Stimulated activated CD8-positive, alpha-beta memory T cell treated with anti-CD3 and anti-CD28 coated beads, Interleukin-2, amount 100 ng/mL, for 48 hours (primary cell): ENCODE results near the gene KLHL41.
A peak's percentile ranks its signal among the peaks of the same experiment; 100 is the strongest.

Experiments
- DNase-seq, 2 donors: peaks; one replicate each; pipeline ENCODE4 v3.0.0-alpha.2; 2020; ENCODE audit warnings: low read depth in 2 of 2

The KLHL41 gene

DNA sequence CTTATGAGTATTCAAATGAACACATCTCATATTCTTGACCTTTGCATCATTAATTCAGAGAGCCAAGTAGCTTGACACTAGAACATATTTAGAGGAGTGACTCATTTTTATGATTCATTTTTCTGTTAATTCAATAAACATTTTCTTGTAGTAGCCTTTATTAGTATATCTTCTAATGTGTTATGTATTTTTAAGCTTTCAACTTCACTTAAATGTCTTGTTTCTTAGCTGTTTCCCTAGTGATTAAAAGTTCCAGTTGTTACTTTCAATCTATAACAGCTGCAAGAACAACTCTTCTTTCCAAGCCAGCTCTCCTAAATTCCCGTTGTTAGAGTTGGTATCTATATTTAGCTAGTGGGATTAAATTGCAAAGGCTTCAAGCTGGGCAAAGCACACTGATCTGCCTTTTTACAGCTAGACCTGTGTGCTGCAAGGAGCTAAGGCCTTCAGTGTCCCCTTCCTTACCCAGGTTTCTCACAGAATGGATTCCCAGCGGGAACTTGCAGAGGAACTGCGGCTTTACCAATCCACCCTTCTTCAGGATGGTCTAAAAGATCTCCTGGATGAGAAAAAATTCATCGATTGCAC lies at the start of gene KLHL41:
KLHL41 (plus strand) TSS at position 405 of the 588 bp plus-strand sequence; CDS start at position 482, 77 bp downstream.
- no peak for DNase-seq

DNA sequence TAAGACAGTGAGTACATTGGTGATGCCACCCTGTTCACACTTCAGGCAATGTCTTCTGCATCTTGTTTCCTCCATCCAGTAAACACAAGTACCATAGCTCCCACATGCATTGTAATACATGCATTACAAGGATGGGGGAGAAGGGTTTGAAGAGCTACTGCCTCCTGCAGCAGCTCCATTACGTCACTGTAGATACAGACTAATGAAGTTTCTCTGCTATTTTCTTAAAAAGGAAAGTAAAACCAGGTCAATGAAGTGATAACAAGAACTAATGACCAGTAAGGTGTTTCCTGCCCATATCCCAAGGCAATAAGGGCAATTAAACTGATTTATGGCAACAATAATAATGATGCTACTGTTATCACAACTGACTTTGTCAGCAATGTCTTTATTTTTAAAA lies 48.4 kb upstream of the KLHL41 start:
- no peak for DNase-seq

DNA sequence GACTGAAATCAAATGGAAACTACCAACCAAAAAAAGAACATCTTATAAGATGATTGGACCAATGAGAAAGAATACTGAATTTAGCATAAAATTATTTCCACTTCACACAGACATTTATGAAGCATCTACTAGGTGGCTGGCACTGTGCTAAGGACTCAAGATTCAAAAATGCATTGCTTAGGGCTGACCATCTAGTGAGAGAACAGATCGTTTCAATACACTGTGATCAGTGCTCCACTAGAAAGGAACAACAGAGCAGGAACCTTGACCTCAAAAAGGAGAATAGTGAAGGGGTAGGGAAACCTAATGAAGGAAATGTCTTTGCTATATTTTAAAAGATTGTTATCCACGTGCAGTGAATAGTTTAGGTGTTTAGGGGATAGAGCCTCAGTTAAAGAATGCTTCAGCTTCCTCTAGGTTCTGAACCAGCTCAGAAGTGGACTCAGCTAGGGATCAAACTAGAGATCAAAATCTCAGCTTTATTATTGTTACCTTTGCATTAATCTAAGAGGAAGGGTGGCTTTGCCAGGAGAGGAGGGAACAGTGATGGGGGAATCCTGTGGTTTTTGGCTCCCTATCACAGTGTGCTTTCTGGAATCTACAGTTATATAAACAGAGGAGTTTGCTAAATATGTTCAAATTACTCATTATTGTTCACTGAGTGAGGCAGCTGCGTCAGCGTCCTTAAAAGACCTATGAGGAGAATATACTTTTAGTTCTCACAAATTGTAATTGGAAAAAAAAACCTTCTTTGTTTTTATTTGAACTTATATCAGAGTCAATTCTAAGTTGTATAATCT lies 46.4 kb upstream of the KLHL41 start:
- DNase-seq, result no peak

DNA sequence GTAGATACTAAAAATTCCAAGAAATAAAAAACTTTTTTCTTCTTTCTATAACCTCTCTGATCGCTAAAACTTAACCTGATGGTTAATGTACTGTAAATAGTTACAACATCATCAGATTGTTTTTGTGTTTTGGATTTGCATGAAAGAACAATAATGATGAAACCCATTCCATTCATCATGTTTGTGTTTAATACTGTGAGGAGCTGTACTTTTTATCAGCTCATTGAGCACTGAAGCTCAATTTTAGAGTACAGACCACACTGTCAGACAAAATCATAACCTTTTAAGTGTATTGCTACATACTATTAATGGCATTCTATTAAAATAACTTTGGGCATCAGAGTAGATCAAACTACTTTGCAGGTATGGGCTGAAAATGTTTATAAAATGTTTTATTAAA lies 45.0 kb upstream of the KLHL41 start:
- no peak for DNase-seq

DNA sequence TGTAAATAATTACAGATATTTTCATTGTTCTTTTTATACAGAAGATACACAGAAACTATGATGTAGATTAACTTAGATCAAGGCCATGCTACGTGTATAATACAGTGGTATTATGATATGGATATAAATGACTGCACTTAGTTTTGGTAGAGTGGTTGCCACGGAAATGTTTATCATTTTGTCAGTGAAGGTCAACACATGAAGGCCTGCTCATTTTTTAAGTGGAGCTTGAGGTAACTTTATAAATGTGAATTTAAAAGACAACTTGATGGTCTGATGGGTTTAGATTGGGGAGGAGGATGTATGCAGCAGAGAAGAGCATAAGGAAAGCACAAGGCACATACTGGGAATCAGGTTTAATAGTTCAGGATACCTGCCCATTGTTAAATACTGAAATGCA lies 44.6 kb upstream of the KLHL41 start:
- no peak for DNase-seq

DNA sequence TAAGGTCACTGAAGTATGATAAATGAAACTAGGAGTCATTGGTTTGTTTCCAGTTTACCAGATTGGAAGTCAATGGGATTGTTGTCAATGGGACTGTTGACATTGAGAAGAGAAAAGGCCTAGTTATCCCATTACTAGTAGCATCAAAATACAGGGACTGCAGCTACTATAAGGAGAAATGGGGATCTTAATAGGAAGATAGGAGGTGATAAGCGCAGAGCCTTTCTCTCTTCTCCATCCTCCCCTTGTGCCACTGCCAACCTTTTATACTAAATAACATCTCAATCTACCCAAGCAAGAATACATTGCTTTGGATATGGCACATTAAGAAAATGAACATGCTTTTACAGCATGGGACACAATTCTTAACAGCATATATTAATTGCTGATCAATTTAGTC lies 40.7 kb upstream of the KLHL41 start:
- DNase-seq, result no peak

DNA sequence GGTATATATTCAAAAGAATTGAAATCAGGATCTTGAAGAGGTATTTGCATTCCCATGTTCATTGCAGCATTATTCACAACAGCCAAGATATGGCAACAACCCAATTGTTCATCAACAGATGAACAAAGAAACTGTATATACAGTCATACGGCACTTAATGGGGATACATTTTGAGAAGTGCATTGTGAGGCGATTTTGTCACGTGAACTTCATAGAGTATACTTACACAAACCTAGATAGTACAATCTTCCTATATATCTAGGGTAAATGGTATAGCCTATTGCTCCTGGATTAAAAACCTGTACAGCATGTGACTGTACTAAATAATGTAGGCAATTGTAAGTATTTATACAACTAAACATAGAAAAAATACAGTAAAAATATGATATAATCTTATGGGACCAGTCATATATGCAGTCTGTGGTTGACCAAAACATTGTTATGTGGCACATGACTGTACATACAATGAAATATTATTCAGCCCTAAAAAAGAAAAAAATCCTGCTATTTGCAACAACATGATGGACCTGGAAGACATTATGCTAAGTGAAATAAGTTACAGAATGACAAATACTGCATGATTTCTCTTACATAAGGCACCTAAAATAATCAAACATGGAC lies 39.4 kb upstream of the KLHL41 start:
- no peak for DNase-seq

DNA sequence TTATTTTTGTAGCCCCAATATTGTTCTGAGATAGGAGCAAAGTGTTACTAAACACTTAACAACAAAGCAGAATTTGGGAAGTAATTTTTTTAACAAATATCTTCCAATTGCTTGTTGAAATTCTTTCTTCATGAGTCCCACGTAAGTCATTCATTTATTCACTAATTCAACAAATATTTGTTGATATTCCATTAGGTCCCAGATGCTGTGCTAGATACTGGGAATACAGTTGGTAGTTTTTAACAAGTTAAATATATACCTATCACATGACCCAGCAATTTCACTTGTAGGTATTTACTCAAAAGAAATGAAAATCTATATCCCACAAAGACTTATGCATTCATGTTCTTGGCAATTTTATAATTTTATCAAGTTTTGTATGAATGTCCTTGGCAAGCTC lies 37.3 kb upstream of the KLHL41 start:
- DNase-seq, result no peak

DNA sequence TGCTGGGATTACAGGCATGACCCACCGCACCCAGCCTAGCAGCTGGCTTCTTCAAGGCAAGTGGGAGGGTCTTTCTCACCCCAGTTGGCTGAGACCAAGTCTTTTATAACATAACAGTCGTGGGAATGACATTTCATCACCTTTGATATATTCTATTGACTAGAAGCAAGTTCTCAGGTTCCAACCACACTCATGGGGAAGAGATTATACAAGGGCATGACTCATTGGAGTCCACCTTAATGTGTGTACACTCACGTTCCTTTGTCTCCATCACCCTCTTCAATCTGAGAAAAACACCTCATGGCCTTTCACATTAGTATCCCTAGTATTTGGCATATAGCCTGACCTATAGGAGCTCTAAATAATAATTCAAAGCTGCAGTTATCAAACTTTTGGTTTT lies 33.0 kb upstream of the KLHL41 start:
- DNase-seq, result no peak

DNA sequence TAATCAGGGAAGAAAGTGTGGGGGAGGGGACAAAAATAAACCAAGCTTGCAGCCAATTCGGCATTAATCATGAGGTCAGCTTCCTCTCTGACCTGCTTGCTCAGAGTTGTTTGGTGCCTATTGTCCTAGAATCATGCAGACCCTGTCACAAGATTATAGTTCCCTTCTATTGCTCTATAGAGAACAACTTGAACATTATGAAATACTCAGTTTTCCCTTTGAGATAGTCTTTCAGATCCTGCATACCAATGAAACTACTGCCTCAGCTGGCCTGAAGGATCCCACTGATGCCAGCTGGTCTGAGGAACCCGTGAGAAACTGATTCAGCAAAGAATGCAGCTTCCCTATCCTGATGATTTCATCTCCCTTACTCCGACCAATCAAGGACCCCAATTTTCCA lies 31.2 kb upstream of the KLHL41 start:
- DNase-seq, result no peak

DNA sequence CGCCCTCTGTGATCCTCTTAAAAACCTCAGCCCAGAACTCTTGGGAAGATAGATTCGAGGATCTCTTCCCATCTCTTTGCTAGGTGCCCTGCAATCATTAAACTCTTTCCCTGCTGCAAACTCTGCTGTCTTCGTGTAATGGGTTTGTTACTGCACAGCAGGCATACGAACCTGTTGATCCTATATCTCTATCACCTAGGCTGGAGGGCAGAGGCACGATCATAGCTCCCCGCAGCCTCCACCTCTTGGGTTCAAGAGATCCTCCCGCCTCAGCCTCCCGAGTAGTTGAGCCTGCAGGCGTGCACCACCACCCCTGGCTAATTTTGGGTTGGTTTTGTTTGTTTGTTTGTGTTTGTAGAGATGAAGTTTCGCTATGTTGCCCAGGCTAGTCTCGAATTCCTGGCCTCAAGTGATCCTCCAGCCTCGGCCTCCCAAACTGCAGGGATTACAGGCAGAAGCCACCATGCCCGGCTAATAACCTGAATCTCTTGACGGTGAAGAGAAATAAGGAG lies 30.7 kb upstream of the KLHL41 start:
- DNase-seq, result no peak

DNA sequence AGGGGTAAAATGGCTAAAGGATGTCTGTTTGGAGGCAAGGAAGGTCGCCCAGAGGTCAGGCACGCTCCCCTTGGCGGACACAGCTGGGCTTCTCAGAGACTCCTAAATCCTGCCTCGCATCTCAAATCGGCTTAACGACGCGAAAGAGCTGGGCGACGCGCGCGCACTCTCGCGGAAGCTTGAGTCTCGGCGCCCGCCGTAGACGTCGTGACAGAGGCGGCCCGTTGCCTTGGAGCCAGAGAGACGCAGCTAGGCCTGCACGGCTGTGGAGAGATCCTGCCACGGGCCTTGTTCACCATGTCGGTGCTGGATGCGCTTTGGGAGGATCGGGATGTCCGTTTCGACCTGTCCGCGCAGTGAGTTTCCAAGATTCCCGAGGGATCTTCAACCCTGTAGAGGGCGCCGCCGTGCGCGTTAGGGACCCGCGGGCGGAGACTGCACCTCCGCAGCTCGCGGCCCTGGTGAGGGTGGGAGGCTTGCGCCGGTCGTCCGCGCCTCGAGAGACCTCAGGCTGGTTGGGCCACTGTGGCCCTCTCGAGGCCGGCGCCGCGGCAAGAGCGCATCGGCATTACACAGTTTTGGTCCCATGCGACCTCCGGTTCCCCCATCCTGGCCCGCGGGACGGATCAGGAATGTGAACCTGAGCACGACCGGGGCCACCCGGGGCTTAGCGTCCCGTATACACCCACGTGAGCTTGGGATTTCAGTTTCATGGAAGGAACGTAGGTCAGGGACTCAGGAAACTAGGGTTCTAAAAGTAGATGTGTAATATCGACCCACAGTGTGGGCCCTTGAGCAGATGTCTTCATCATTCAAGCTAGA lies 30.0 kb upstream of the KLHL41 start, which contains the start of gene BBS5:
BBS5 (plus strand) TSS at position 238 of the 822 bp plus-strand sequence; CDS start at position 298, 60 bp downstream.
- peak; percentile 58 to 66 for DNase-seq

DNA sequence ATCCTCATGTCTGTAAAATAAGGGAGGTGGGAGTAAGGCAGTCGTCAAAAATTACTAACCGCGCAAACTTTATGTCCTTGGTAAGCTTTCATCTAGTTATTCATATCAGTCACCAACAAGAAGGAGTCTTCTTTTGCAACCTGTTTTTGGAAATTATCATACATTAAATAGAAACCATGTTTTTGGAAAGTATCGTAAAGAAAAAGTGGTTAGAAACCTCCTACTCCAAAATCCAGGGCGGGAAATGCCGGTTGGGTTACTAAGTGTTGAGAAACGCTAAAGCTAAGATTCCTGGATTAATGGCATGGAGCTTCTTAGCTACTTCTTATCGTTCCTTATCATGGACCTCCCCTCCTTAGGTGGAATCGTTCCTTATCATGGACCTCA lies 29.4 kb upstream of the KLHL41 start:
- no peak for DNase-seq

DNA sequence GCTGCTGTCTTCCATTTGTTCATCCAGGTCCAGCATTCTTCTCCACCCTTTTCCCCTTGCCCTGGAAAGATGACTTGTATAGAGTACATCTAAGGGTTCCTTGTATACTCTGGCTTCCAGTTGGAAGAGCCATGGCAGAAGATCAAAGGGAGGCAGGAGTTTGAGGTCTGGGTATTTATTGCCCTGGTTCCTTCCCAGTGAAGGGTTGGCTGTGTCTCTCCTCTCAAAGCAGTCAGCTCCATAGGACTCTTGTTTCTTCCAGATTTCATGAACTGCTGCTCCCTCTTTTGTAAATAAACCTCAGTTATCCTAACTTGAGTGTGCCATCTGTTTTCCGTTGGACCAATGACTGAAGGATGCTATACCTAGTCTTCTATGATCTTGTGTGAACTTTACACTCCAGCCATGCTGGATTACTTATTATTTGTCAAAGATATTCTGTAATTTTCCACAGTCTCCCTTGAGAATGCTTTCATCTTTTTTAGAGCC lies 23.8 kb upstream of the KLHL41 start:
- no peak for DNase-seq

DNA sequence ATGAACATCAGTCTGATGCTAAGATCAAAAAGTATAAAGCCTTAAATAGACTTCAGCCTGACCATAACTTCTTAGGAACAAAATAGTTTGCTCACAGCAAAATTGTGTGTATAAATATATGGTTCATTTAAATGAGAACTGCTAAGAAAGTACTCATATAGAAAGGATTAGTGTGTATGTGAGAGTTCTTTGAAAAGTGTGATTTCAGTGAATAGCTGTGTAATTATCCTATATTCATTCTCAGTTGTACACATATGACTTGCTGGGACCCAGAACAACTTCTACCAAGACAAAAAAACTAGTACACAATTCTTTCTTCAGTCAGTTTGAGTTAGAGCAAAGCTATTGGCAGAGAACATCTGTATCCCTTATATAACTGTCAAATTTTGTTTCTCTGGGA lies 23.0 kb upstream of the KLHL41 start:
- no peak for DNase-seq

DNA sequence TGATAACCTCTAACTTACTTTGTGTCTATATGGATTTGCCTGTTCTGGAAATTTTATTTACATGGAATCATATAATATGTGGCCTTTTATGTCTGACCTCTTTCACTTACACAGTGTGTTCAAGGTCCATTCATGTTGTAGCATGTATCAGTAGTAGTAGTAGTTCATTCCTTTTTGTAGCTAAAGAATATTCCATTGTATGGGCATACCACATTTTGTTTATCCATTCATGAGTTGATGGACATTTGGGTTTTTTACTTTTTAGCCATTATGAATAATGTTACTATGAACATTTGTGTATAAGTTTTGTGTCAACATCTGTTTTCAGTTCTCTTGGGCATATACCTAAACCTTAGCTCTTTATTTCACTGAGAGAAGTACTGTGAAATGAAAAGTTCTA lies 18.7 kb upstream of the KLHL41 start:
- no peak for DNase-seq

DNA sequence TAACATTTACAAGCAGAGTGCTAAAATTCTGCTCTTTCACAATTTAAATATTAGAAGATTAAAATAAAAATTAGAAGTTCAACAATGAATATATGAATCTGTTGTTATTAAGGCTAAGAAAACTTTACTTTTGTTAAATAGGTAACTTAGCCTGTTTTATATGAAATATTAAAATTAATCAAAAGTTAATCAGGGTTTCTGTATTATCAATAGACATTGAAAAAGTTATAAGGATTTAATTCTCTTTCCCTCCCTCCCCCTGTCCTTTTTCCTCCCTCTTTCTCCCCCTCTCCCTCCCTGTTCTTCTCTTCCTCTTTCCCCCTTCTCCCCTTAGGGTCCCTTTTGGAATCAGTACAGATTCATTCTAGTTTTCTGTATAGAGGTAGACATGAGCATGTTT lies 18.1 kb upstream of the KLHL41 start:
- no peak for DNase-seq

DNA sequence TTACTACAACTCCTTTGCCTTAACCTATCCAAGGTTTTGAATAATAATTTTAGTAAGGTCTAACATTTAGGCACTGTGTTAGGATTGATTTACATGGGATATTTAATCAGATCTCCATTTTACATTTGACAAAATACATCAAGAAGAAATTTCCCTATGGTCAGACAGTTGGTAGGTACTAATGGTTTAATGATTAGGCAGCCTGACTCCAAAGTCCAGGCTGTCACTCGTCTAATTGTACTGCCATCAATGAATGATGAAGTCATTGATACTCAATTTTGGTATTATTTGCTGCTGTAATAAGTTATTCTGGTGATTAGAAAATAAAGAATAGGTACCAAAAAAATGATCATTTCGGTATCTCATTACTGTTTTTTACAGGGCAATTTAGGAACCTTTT lies 16.1 kb upstream of the KLHL41 start:
- no peak for DNase-seq

DNA sequence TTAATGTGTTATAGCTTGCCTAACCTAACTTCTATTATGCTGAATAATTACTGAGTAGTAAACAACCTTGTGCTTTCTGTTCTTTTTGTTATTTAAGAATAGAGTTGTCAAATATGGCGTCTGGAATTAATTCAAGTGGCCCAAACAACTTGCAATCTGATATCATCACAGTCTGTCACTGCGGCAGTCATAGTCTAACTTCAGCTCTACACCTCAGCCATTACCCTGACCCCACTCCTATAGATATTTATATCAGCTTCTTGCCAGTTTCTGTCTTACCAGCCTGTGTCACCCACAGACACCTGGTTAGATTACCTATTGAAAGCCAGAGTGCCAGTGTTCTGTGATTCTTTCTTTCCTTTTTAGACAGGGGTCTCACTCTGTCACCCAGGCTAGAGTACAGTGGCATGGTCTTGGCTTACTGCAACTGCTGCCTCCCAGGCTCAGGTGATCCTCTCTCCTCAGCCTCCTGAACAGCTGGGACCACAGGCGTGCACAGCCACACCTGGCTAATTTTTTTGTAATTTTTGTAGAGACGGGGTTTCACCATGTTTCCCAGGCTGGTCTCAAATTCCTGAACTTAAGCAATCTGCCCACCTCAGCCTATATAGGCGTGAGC lies 14.1 kb upstream of the KLHL41 start:
- DNase-seq, result no peak

DNA sequence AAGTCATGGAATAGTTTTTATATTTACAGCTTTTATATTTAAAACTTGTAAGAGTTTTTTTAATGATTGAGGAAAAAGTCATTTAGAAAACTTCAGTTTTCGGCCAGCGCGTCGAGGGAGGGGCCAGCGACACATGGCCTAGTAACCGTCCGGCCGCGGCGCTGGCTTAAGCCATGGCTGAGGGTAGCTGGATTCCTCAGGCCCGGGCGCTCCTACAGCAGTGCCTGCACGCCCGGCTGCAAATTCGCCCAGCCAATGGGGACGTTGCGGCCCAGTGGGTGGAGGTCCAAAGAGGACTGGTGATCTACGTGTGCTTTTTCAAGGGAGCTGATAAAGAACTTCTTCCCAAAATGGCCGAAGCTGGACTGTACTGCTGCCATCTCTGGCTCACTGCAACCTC lies 4.9 kb upstream of the KLHL41 start:
- no peak for DNase-seq

DNA sequence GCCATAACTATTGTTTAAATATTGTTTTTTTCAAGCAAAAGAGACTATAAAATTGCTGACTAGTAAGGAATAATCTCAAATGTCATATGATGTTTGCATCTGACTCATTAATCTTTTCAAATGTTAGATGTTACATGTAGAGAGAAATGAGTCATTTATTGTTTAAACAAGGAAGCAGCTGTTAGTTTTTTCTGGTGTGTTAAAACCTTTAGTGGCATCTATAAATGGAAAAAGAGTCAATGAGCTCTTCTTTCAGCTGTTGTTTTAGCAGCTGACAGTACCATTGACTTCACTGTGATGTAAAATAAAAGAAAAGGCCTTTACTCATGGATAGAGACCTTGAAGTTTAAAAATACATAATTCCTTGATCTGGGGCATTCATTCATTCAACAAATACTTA lies 1.8 kb upstream of the KLHL41 start:
- DNase-seq, result no peak
